ENCODE measurements around the gene GLI3. TPM values are rescaled to one million over a fixed set of nuclear protein-coding genes. Genes with fewer than 3 reads are reported as not detected.

Gene GLI3
- total and polyA plus RNA-seq, 2 donors from 2014 or later, result 0.92 to 11.1 TPM

DNA sequence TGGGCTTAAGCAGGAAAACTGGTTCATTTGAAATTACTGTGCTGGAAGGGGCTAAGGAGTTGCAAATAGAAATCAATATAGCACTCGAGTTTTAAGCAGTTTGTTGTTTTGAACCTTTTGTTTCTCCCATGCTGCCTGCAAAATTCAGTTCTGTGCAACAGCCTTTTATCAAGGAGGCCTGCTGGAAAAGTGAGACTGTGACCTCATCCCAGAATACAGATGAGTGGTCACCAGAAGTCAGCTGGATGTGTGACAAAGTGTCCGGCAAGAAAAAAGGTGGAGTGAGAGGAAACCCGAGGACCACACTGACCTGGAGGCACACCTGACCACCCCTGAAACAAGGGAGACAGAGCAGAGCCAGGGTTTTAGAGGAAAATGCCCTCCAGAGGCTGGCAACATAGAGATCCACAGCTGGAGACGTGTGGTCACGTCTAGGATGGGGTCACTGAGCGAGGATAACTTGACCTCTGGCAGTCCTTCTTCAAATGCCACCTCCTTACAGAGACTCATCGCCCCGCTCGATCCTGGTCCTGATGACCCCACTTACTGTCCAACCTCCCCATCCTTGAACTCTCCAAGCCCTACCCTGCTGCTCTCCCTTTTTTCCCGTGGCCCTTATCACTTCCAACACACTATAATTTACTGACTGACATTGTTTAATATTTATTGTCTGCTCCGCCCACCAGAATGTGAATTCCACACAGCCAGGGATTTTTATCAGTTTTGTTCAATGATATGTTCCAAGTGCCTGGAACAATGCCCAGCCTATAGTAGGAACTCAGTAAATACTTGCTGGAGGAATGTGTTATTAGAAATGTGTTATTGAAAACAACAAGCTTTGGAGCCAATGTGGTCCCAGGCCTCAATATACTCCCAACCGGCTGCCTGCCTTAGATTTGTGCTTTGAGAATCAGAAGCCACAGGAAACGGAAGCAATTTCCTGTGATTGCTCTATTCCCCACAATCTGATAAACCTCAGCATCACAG lies 243.8 kb downstream of the GLI3 start:
- Histone ChIP-seq H3K9ac (ENCODE audit: low read length in 3 of 3) (no peak overlapping the region), H3K27ac (ENCODE audit: low read depth in 2 of 2, low read length in 2 of 2) (no peak overlapping the region), H3K27me3 (ENCODE audit: control insufficient read depth, insufficient read depth, low read length) (no peaks in the 10 kb centered on the region), H3K4me3 (ENCODE audit: low read length in 3 of 3) (no peak overlapping the region), H3K36me3 (ENCODE audit: control insufficient read depth in 2 of 3, insufficient read depth in 3 of 3, low read length in 3 of 3) (no peaks in the 10 kb centered on the region), H3K4me1 (ENCODE audit: control insufficient read depth in 2 of 3, insufficient read depth in 2 of 3, low read depth in 1 of 3, low read length in 3 of 3) (no peaks in the 10 kb centered on the region), H3K9me3 (ENCODE audit: control insufficient read depth in 2 of 3, insufficient read depth in 1 of 3, low read length in 3 of 3) (no peaks in the 10 kb centered on the region)
- intact Hi-C loops (cut with DNase I), result no loop called here
- TF ChIP-seq, protein P1, sequence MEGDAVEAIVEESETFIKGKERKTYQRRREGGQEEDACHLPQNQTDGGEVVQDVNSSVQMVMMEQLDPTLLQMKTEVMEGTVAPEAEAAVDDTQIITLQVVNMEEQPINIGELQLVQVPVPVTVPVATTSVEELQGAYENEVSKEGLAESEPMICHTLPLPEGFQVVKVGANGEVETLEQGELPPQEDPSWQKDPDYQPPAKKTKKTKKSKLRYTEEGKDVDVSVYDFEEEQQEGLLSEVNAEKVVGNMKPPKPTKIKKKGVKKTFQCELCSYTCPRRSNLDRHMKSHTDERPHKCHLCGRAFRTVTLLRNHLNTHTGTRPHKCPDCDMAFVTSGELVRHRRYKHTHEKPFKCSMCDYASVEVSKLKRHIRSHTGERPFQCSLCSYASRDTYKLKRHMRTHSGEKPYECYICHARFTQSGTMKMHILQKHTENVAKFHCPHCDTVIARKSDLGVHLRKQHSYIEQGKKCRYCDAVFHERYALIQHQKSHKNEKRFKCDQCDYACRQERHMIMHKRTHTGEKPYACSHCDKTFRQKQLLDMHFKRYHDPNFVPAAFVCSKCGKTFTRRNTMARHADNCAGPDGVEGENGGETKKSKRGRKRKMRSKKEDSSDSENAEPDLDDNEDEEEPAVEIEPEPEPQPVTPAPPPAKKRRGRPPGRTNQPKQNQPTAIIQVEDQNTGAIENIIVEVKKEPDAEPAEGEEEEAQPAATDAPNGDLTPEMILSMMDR (IDR thresholded peaks at IDR 0.05; ENCODE audit: borderline replicate concordance, extremely low read depth, insufficient read depth), result no peak
- FAIRE-seq (no peak), DNase-seq (peak in 2 of 5 donors; percentile 26 to 68)

DNA sequence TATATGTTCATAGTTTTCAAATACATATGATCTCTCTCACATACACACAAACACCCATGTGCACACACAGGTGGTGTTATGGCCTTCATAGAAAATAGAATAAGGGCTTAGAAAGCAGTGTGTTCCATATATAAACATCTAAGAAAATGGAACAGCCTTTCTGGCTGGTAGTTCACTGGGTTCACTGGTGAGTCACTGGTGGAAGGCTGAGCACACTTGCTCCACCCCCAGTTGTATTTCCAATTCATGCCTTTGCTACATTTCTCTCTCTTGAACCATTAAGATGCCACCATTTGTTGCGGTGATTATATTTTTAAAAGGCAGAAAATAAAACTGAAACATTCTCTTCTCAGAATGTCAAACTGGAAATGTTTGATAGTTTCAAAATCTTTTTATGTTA lies 252.1 kb downstream of the GLI3 start:
- DNase-seq, result no peak
- Histone ChIP-seq H3K9me3 (ENCODE audit: control insufficient read depth in 2 of 3, insufficient read depth in 1 of 3, low read length in 3 of 3) (no peaks in the 10 kb centered on the region), H3K27me3 (ENCODE audit: control insufficient read depth, insufficient read depth, low read length) (no peaks in the 10 kb centered on the region), H3K9ac (ENCODE audit: low read length in 3 of 3) (no peak overlapping the region), H3K4me1 (ENCODE audit: control insufficient read depth in 2 of 3, insufficient read depth in 2 of 3, low read depth in 1 of 3, low read length in 3 of 3) (peaks cover 0 to 5% (median 0%) of the 10 kb centered on the region in 3 donors), H3K36me3 (ENCODE audit: control insufficient read depth in 2 of 3, insufficient read depth in 3 of 3, low read length in 3 of 3) (no peaks in the 10 kb centered on the region), H3K4me3 (ENCODE audit: low read length in 3 of 3) (no peak overlapping the region), H3K27ac (ENCODE audit: low read depth in 2 of 2, low read length in 2 of 2) (no peak overlapping the region)
- no peak for FAIRE-seq
- TF ChIP-seq, protein P1 (IDR thresholded peaks at IDR 0.05; ENCODE audit: borderline replicate concordance, extremely low read depth, insufficient read depth), result no peak
- intact Hi-C loops (cut with DNase I), result no loop called here

DNA sequence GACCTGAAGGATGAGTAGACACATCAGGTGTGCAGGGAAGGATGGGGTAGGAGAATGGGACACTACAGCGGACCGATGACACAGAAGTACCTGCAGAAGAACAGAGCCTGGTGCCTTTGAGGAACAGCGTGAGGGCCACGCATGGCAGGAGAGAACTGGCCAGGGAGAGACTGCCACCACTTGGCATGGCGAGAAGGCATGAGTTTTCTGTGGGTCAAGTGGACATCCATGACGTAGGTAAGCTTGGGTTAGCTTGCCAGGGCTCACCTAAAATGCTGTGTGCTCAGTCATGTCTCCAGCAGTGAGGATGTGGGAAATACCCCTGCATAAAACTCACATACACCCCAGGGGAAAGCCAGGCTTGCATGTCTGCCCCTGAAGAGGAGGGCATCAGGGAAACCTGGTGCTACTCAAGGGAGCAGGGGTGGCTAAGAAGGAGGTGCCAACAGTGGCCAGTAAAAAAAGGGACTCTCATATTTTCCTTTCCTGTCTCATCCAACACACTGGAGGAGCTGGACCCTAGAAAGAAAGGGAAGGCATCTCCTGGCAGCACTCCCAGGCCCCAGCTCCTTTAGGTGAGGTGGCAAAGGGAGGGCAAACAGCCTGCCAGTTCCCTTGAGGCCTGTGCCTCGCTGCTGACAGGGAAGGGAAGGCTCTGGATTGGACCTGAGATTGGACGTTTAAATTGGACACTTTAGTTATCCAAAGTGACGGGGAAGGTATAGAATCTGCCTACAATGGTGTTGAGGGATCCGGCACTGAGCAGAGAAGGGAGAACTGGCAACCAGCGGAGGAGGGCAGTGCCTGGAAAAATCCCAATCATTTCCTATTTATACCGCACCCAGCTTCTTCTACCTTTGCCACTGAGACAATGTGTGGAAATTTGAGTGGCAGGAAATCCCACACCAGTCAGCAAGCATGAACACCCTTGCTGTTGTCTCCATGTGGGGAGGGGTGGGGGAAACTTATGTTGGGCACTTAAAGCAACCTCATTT lies 255.7 kb downstream of the GLI3 start:
- H3K4me3 ChIP-seq (ENCODE audit: low read length in 3 of 3), result no peak overlapping the region
- intact Hi-C loops (cut with DNase I), result no loop called here
- no peaks in the 10 kb centered on the region for H3K27me3 ChIP-seq (ENCODE audit: control insufficient read depth, insufficient read depth, low read length)
- FAIRE-seq (no peak), DNase-seq (no peak)
- H3K27ac ChIP-seq (ENCODE audit: low read depth in 2 of 2, low read length in 2 of 2), result no peak overlapping the region
- H3K4me1 ChIP-seq (ENCODE audit: control insufficient read depth in 2 of 3, insufficient read depth in 2 of 3, low read depth in 1 of 3, low read length in 3 of 3), result peaks cover 0 to 9% (median 0%) of the 10 kb centered on the region in 3 donors
- no peak overlapping the region for H3K9ac ChIP-seq (ENCODE audit: low read length in 3 of 3)
- H3K9me3 ChIP-seq (ENCODE audit: control insufficient read depth in 2 of 3, insufficient read depth in 1 of 3, low read length in 3 of 3), result no peaks in the 10 kb centered on the region
- H3K36me3 ChIP-seq (ENCODE audit: control insufficient read depth in 2 of 3, insufficient read depth in 3 of 3, low read length in 3 of 3), result no peaks in the 10 kb centered on the region
- TF ChIP-seq, protein P1 (IDR thresholded peaks at IDR 0.05; ENCODE audit: borderline replicate concordance, extremely low read depth, insufficient read depth), result no peak

All from kidney (tissue), 14 donors.